LNCaP clone FGC (cell line): ENCODE data around the gene GCM1.

ENCODE experiments used
- DNase-seq: peaks from one replicate; pipeline ENCODE4 v3.0.0-alpha.2; 2011; ENCODE audit warnings: low read depth
- H3K4me3 ChIP-seq: 2 replicates; pipeline ENCODE4 v1.5.1; 2011; ENCODE audit warnings: mild to moderate bottlenecking, low read depth, low read length, control low read depth
- CTCF ChIP-seq: IDR thresholded peaks from 2 replicates; pipeline ENCODE4 v1.5.1; 2012; ENCODE audit warnings: mild to moderate bottlenecking; ENCODE audit not compliant: control insufficient read depth, insufficient read depth; ENCODE audit errors: extremely low read depth

The GCM1 gene

GRCh38 chr6:53152576-53152975, 3.9 kb upstream of the GCM1 start:
- no peak overlapping the region for H3K4me3 ChIP-seq
- no peak for TF ChIP-seq CTCF
- DNase-seq: no peak

DNA sequence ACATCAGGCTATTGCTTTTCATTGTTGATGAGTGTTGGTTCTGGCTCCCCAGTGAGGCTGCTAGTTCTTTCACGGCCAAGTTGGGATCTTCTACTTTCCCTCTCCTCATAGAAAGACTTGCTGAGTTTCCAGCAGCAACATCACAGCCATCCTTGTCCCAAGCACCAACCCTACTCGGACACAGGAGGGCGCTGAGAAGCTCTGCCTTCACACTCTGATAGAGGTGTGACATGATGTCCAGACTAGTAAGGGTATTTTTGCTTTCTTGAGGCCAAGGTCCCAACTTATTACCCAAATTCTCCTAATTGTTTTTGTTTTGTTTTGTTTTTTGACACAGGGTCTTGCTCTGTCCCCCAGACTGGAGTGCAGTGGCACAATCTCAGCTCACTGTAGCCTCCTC, 3.0 kb upstream of the GCM1 start:
- H3K4me3 ChIP-seq: no peak overlapping the region
- no peak for DNase-seq

GRCh38 chr6:53144802-53145201, 3.8 kb downstream of the GCM1 start:
- H3K4me3 ChIP-seq: no peak overlapping the region
- no peak for DNase-seq
- TF ChIP-seq CTCF: no peak

More for the DNA sequence above, 3.0 kb upstream of the GCM1 start:
- no peak for TF ChIP-seq CTCF

GRCh38 chr6:53143710-53144109, 4.9 kb downstream of the GCM1 start:
- no peak for DNase-seq
- H3K4me3 ChIP-seq: no peak overlapping the region
- no peak for TF ChIP-seq CTCF

DNA sequence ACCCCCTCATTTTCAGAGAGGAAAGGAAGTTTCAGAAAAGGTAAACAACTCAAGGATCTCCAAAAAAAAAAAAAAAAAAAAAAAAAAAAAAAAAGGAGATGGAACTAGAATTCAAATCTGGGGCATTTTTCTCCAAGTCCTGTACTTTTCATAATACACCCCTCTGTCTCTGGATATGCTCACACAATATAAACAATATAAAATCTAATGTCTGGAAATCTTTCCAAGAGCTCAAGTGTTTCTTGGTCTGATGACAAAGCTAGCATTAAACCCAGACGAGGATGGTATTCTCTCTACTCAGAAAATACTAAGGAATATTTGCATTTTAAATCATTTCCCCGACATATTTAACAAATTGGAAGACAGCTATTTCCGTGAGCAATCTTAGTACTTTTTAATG, 5.8 kb downstream of the GCM1 start:
- no peak overlapping the region for H3K4me3 ChIP-seq
- no peak for TF ChIP-seq CTCF
- no peak for DNase-seq

- TF ChIP-seq CTCF: no peak
- no peak for DNase-seq
- H3K4me3 ChIP-seq: no peak overlapping the region
Measured at GRCh38 chr6:53139841-53140413, 8.7 kb downstream of the GCM1 start.

DNA sequence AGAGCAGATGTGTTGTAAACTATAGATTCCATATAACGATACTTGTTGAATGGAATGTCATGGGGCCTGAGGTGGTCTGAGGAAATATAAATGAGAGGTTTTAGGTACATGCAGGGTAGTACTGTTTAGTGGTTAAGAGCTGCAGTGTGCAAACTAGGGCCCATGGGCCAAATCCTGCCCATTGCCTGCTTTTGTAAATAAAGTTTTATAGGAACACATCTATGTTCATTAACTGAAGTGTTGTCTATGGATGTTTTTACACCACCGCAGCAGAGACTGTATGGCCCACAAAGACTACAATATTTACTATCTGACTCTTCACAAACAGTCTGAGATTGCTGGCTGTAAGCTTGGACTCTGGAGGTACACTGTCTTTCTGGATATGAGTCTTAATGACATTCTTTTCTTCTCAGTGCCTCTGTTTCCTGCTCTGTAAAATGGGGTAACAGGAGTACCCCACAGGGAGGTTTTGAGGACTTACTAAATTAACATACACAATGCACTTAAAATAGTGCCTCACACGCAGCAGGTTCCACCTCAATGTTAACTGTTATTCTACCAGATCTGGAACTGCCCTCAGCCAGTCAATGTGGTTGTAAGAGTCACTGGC, 12.5 kb downstream of the GCM1 start:
- no peak for DNase-seq
- no peak for TF ChIP-seq CTCF
- no peak overlapping the region for H3K4me3 ChIP-seq
